Skin of body (tissue), 1 donor: ENCODE measurements around the gene CEP72. TPM values are rescaled to one million over a fixed set of nuclear protein-coding genes. Genes with fewer than 3 reads are reported as not detected.

Source experiments
- total RNA-seq: library from RNA; depleted of rRNA; stranded (reverse); fragments of >200 nt; gene quantifications from one replicate; pipeline ENCODE4 v1.2.3, GENCODE V29; 2014

Gene CEP72
- total RNA-seq, 1 donor from 2014 or later = 4.4 TPM

Other genes starting within 250 kb of the CEP72 start
- 32.8 TPM for gene EXOC3, start 169.2 kb upstream of the CEP72 start, total RNA-seq
- 1.5 TPM for gene SLC9A3, start 87.9 kb upstream of the CEP72 start, total RNA-seq
- 1.1 TPM for gene TPPP, start 81.0 kb downstream of the CEP72 start, total RNA-seq
- 0.89 TPM for gene ZDHHC11B, start 172.4 kb downstream of the CEP72 start, total RNA-seq
- 4.1 TPM for gene ZDHHC11, start 238.6 kb downstream of the CEP72 start, total RNA-seq